Activated T-cell treated with anti-CD3 and anti-CD28 coated beads, Interleukin-2, amount 50 U/mL, for 48 hours (primary cell): Measurements from ENCODE around the gene CAB39.
"Not testable (repeated sequence)": the region's sequence is repeated elsewhere in the genome, so short reads cannot be mapped to it uniquely, and the experiment has no call there.

Experiments
- DNase-seq, 2 experiments: peaks; one replicate each; pipeline ENCODE4 v3.0.0-alpha.2; 2020

CAB39 gene

DNA sequence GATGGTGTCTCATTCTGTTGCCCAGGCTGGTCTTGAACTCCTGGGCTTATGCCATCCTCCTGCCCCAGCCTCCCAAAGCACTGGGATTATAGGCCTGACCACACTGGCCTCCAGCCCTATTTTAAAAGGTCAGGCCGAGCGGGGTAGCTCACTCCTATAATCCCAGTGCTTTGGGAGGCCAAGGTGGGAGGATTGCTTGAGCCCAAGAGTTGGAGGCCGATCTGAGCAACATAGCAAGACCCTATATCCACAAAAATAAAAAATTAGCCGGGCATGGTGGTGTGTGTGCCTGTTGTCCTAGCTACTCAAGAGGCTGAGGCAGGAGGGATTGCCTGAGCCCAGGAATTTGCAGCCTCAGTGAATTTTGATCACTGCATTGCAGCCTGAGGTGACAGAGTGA is 3.9 kb downstream of the CAB39 start:
- no peak for DNase-seq

DNA sequence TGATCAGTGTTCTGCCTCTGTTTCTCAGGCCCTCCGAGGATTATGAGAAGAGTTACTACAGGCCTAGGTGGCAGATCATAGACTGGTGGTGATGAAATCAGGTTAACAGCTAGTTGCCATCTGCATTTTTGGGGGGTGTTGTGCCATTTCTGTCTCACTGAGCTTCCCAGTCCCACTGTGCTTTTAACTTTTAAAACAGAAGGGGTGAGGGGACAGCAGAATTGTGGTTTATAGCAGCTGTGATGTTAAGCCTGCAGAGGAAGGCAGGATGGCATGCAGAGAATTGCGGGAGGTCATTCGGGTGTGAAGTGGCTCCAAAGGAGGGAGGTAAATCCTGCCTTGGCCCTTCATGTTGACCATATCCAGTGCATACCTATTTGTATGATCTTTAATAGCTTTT is 5.0 kb downstream of the CAB39 start:
- no peak for DNase-seq

DNA sequence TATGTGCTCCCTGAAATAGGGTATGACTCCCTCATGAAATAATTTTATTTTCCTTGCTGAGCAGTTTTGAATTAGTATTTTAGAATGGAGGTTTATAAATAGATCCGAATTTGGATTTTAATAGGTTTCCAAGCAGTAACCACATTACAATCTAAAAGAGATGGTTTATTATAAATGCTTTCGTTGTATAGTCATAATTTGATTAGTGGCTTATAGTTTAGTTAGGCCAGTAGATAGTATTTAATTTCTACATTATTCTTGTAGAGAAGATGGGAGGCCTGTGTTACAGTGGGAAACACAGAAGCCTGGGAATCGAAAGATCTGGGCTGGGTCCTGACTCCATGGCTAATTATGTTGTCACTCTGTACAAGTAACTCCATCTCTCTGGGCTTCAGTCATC is 6.7 kb downstream of the CAB39 start:
- no peak for DNase-seq

DNA sequence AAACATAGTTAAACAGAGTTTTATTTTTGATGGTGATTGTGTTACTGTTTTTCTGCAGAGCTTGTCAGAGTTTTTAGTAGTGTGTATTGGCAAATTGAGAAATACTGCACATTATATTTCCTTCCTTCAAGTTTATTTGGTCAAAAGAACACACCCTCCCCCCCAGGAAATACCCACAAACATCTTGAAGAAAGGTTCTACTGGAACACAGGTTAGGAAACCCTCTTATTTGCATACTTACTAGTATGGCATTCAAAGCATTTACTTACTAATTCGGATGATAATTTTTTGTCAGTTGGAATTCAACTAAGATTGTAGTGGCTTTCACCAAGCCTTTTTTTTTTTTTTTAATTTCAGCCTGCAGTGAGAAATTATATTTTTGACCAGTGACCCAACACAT is 9.1 kb downstream of the CAB39 start:
- DNase-seq, result no peak

DNA sequence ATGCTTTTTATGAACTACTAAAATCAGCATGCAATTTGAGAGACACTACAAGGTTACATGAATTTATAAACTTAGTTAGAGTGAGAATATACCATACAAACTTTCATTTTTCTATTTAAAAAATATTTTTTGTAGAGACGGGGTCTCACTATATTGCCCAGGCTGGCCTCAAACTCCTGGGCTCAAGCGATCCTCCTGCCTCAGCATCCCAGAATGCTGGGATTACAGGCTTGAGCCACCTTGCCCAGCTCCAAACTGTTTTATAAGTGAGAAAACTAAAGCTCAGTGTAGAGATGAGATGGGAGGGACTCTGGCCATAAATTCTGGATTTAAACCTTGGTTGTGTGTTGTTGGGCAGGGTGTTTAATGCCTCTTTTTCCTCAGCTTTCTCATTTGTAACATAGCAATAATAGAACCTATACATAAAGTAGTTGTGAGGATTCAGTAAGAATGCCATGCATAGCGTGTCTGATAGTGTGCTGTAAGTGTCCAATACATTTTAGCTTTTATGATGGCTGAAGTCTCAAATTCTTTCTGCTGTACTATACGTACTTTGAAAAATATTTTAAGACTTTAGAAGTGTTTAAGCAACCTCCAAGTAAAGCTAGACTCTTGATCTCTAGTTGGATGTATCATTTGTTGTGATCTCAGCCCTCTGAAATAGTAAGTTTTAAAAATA is 9.7 kb downstream of the CAB39 start:
- no peak for DNase-seq

DNA sequence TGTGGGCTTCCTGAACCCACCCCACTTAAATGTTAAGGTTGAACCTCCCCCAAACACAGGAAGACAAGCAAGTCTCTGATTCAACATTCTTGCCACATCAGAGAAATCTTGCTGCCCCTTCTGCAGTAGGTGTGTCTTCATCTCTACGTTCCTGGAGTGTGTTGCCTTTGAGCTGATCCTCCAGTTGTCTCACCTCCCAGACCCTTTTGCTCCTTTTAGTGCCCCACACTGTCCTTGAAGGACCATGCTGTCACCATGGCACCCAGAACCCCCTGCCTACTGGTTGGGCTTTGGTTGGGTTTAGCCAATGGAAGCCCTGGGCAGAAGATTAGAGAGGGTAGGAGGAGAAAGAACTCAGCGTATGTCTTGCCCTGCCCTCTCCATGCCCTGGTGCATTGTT is 10.7 kb downstream of the CAB39 start:
- peak; percentile 34 to 41 for DNase-seq

DNA sequence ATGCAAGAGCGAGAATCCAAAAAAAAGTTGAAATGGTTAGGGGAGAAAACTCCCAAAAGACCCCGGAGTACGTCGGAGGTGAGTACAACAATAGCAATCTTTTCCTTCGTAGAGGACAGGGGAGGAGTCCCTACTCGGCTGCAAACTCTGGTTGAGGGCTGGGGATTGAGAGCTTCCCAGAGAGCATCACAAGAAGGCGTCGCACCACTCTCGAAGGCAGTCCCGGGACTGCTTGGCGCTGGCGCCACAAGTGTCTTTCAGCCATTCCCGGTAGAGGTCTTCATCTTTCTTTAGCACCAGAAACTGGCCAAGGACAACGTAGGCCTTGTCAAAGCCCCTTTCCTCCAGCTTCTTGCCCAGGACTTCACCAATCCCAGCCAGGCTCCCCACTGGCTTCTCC is 12.3 kb downstream of the CAB39 start:
- not testable (repeated sequence) for DNase-seq

DNA sequence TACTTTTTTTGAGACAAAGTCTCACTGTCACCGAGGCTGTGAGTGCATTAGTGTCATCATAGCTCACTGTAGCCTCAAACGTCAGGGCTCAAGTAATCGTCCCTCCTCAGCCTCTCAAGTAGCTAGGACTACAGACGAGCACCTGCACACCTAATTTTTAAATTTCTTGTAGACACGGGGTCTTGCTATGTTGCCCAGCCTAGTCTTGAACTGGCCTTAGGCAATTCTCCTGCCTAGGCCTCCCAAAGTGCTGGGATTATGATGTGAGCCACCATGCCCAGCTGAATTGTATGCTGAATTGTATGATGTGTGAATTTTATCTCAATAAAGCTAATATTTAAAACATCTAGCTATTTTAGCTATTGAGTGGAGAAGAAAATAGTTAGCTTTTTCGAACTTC is 18.9 kb downstream of the CAB39 start:
- no peak for DNase-seq

DNA sequence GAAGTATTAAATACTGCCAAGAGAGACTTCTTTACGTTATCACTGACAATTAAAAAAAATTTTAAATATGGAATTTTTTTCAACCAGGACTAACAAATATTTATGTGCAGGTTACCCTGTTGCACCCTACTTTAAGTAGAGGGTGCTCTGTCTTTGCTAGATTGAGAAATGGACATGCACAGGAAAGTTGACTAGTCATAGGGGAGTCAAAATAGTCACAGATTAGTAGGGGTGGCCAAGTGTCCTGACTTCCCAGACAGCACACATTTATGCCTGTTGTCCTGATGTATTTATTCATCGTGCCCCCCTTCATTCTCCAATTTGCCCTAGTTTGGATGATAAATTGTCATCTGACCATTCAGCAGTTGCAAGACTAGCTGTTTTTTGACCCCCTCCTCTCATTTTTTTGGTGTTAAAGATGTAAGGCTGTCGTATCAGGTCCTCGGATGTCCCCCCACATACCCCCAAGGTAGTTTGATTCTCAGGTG is 20.3 kb downstream of the CAB39 start:
- DNase-seq, result no peak

DNA sequence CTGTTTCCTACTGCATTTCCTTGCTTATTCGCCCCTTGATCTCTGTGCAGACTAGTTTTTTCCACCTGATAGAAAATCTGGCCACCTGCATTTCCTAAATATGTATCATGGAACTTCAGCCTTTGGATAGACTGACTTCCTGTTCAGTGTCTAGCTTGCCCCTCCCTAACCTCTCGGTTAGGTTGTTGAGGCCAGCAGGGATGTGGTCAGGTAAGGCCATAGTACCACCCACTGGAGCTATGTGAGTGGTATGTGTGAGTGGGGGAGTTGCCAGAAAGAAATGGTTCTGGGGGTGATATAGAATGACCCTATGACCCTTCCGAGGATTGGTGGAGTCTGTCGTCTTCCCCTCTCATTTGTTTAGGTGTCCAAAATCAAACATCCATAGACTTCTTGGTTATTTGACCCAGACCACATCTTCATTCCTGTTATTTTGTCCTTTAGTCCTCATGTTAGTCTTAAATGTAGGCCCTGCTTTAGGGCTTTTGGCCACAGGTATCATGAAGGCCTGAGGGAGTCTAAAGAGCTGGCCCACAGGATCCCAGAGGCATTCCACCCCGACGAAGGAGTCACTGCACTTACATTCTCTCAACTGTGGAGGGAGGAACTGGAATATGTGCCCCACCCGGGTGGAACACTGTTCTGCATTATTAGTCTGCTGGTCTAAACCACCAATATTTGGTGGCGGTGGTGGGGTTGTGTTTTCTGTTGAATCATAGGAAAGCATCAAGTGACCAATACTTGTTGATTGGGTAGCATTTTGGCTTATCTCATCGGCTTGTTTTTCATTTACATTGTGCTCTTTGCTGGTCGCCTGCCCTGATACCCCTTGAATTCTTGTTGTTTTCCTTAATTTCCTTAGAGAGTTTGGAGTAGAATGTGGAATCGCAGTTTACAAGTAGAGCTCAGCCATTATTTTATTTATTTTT is 21.9 kb downstream of the CAB39 start:
- DNase-seq, result no peak

DNA sequence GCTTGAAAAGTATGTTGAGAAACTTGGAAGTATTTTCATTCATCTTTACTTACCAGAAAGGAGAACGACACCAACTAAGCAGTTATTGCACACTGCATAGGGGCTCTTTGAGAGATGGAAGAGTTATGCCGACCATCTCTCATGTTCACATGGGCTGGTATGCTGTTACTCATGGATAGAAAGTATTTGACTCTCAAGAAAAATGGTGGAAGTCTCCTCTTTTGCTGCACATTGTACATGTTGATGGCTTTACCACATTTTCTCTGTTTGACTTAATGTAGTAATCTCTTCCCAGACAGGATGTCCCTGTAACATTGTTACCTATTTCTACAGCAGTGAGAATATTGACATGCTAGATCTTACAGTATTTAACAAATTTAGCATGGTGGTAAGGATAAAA is 23.2 kb downstream of the CAB39 start:
- DNase-seq, result no peak

DNA sequence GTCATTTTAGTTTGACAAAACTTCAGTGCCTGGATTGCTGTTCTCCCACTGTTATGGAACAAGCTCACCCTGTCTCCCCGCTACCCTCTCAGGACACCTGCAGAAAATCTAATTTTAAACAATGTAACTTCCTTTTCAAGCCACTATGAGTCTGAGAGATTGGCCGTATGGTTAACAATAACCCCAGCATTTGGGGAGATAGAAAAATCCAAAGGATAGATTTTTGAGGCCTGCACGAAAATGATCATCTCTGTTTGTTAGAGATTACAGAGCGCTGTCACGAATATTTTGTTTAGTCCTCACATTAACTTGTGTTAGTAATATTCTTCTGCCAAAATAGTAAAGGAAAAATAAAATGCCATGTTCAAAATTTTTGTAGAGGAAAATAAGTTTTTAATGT is 24.7 kb downstream of the CAB39 start:
- DNase-seq, result no peak

DNA sequence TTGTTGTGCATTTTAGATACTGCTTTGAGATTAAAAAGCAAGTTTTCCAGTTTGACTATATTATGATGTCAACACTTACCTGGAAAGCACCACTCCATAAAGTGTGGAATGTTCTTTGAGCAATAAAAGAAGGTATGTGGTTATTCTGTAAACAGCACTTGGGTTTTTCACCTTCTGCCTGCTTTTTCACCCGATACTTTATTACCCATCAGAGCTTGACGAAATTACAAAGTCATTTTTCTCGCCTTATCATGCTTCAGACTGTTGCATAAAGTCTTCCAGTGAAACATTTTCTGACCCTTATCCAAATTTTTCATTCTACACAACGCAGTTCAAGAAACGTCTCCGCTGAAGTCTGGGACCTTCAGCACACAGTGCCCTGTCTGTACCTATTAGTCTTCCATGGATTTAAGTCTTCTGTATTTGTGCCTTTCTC is 25.2 kb downstream of the CAB39 start:
- no peak for DNase-seq

DNA sequence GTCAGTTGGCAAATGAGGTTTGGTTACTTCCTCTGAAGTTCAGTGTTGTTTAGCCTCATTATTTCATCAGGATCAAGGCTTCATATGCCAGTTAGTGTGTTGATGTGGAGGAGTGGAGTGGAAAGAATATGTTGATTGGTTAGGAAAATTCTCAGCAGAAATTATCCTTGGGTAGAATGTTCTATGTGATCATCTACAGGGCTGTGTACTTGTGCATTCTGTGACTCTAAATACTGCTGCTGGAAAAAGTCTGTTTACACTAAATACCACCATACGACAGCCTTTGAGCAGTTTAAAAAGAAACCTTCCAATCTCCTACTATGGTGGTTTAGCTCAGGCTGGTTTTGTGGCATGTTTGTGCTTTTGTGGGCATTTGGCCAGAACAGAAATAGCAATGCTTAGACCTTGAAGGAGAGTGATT is 25.8 kb downstream of the CAB39 start:
- DNase-seq, result no peak

DNA sequence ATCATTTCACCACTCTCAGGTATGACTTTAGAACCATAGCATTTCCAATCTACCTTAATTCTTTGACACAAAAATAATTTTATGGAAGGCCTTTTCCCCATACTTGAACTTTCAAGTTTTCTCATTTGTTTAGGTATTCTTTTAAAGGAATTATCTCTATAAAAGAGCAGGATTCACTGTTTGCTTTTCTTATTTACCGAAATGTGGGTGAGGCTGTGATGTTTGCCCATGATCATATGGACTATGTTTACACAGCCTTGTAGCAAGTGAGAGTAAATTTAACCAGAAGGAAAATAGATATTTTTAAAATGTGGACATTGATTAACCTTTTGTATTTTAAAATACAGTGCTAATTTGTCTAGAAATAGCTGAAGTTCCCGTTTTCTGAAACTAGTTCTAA is 26.3 kb downstream of the CAB39 start:
- DNase-seq, result no peak

DNA sequence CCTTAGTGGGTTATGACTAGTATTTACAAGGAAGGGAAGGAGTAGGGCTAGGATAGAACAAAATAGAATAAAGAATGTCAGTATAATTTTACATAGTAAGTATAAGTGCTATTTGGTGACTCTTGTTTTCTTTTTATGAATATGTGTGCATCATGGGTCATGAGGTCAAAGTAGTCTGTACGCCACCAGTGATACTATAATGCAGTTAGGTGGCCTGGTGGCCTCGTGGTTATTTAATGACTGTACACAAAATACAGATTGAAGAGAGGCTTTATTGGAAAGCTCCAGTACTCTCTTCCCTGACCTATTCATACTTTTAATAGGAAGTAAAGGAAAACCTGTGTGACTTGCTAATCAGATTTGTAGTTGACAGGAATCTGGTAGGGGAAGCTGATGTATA is 27.3 kb downstream of the CAB39 start:
- no peak for DNase-seq

DNA sequence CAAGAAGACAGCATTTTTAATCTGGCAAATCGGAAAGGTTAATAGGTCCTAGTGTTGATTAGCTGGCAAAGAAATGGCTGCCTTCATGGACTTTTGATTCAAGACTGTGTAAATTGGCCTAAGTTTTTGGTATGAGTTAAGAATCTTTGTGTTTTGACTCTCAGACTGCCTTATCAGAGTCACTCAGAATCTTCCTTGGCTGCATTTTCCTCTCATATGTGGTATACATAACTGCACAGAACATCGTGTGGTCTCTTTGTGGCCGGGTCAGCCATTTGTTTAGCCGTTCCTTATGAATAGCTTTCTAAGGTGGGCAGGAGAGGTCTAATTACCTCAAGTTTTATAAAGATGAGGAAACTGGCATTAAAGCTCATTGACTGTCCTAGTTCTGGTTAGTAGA is 30.1 kb downstream of the CAB39 start:
- DNase-seq, result no peak

DNA sequence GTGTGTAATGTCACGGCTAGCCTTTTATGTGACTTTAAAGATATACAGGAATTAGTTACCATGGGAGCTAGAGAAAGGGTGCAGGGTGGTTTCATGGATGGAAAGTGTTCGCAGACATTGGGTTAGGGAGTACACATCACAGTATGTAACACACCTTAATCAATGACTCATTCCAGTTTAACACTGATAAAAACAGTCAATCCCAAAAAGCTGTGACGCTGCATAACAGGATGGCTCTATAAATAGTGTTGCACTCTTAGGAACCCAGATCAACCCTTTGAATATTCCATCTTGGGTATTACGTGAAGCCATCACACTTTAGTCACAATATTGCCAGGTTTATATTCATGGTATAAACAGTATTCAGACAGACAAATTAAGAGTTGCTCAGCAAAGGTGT is 33.6 kb downstream of the CAB39 start:
- DNase-seq, result no peak

DNA sequence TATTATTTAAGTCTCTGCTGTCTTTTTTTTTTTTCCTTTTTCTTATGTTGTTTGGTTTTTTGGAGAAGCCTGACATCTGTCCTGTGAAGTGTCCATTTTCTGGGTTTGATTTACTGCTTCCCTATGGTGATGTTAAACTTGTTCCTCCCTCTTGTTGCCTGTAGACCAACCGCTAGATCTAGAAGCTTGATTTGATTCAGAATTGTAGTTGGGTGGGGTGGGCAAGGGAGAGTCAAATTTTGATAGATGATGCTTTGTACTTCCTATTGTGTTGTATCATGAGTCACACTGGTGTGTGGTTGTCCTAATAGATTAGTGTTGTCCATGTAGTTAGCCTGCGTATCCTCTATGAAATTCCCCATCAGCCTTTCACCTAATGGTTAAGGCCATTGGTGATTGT is 35.4 kb downstream of the CAB39 start:
- no peak for DNase-seq

DNA sequence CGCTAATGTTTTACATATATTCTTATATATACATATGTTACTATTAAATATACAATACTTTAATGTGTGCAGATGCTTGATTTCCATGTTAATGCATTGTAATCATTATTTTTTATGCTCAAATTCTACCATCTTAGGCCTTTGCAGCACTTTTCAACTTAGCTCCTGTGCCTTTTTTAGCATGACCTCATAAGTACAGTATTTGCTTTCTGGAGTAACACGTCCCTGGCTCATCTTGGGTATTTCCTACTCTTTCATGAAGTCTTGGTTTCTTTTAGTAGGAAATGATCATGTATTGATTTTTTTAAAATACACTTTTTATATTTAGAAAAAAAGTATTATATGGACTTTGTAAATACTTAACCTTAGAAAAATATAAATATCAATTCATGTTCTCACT is 36.5 kb downstream of the CAB39 start:
- DNase-seq, result no peak

DNA sequence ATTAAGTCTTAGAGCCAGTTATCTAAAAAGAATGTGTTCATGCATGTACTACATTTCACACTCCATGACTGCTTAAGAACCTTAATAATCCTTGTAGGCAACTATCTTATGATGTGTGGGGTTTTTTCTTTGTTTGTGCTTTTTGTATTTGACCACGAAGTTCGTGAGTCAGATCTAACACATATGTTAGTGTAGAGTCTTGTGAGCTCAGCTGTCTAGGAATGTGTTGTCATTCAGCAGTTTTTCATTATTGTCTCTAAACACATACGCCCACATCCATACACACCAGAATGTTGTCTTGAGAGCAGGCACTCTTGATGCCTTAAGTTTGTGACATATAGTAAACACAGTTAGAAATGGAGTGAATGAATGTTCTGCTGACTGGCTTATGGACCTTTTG is 38.4 kb downstream of the CAB39 start:
- DNase-seq, result no peak

DNA sequence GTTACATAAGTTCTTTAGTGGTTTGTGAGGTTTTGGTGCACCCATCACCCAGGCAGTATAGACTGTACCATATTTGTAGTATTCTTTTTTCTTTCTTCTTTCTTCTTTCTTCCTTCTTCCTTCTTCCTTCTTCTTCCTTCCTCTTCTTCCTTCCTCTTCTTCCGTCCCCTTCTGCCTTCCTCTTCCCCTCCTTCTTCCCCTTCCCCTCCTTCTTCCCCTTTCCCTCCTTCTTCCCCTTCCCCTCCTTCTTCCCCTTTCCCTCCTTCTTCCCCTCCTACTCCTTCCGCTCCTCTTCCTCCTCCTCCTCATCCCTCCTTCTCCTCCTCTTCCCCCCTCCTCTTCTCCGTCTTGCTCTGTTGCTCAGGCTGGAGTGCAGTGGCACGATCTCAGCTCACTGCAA is 41.6 kb downstream of the CAB39 start:
- DNase-seq, result no peak

DNA sequence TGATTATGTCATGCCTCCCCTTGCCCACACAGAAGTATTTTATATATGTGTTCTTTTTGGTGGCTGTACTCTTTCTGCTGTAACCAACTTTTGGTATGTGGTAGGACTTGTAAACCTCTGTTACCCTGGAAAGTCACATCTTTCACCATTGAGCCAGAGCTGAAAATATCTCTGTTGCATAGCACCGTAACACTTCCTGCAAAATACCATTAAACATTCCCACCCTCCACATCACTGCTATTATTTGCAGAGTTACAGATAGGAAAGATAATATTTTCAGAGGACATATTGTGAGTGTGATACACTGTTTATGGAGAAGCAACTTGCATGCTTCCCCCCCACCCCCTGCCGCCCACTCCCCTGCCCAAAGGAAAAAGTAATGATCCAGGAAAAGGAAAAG is 44.8 kb downstream of the CAB39 start:
- DNase-seq, result no peak
